Activated T-cell treated with anti-CD3 and anti-CD28 coated beads, Interleukin-2, amount 50 U/mL, for 24 hours (primary cell): ENCODE results near the gene PSMD13.

Source experiments
- DNase-seq: peaks from one replicate; pipeline ENCODE4 v3.0.0-alpha.2; 2020
- H3K27ac Mint-ChIP-seq: 2 replicates; pipeline ENCODE4 v1.8.0; 2020; ENCODE audit warnings: mild to moderate bottlenecking, mixed read lengths
- H3K27me3 Mint-ChIP-seq: 2 replicates; pipeline ENCODE4 v1.8.0; 2020; ENCODE audit warnings: mixed read lengths
- H3K36me3 Mint-ChIP-seq: 2 replicates; pipeline ENCODE4 v1.8.0; 2020; ENCODE audit warnings: low read depth, mixed read lengths
- H3K4me1 Mint-ChIP-seq: 2 replicates; pipeline ENCODE4 v1.8.0; 2020; ENCODE audit warnings: low read depth, mixed read lengths
- H3K4me3 Mint-ChIP-seq: 2 replicates; pipeline ENCODE4 v1.8.0; 2020; ENCODE audit warnings: mild to moderate bottlenecking, moderate library complexity, mixed read lengths
- H3K9me3 Mint-ChIP-seq: 2 replicates; pipeline ENCODE4 v1.8.0; 2020; ENCODE audit warnings: mixed read lengths

PSMD13 gene

GRCh38 chr11:208917-209260 is 27.9 kb upstream of the PSMD13 start:
- Mint-ChIP-seq H3K36me3 (peaks cover 92% of the 10 kb centered on the region), H3K9me3 (no peaks in the 10 kb centered on the region), H3K27me3 (no peaks in the 10 kb centered on the region), H3K27ac (peak overlapping the region; percentile 97), H3K4me1 (peaks cover 46% of the 10 kb centered on the region), H3K4me3 (peak overlapping the region; percentile 99)
- no peak for DNase-seq

DNA sequence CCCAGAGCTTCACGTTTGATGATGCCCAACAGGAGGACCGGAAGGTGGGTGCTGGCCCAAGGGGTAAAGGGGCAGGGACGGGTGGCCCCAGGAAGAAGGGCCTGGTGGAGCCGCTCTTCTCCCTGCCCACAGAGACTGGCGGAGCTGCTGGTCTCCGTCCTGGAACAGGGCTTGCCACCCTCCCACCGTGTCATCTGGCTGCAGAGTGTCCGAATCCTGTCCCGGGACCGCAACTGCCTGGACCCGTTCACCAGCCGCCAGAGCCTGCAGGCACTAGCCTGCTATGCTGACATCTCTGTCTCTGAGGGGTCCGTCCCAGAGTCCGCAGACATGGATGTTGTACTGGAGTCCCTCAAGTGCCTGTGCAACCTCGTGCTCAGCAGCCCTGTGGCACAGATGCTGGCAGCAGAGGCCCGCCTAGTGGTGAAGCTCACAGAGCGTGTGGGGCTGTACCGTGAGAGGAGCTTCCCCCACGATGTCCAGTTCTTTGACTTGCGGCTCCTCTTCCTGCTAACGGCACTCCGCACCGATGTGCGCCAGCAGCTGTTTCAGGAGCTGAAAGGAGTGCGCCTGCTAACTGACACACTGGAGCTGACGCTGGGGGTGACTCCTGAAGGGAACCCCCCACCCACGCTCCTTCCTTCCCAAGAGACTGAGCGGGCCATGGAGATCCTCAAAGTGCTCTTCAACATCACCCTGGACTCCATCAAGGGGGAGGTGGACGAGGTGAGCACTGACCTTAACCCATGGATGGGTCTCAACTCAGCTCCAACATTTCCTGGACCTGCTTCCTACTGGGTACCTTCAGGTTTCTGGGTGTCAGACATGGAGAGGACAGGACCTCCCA is 27.3 kb upstream of the PSMD13 start:
- no peak for DNase-seq
- Mint-ChIP-seq H3K4me3 (peak overlapping the region; percentile 99), H3K4me1 (peaks cover 40% of the 10 kb centered on the region), H3K27ac (peak overlapping the region; percentile 97), H3K9me3 (no peaks in the 10 kb centered on the region), H3K36me3 (peaks cover 92% of the 10 kb centered on the region), H3K27me3 (no peaks in the 10 kb centered on the region)

DNA sequence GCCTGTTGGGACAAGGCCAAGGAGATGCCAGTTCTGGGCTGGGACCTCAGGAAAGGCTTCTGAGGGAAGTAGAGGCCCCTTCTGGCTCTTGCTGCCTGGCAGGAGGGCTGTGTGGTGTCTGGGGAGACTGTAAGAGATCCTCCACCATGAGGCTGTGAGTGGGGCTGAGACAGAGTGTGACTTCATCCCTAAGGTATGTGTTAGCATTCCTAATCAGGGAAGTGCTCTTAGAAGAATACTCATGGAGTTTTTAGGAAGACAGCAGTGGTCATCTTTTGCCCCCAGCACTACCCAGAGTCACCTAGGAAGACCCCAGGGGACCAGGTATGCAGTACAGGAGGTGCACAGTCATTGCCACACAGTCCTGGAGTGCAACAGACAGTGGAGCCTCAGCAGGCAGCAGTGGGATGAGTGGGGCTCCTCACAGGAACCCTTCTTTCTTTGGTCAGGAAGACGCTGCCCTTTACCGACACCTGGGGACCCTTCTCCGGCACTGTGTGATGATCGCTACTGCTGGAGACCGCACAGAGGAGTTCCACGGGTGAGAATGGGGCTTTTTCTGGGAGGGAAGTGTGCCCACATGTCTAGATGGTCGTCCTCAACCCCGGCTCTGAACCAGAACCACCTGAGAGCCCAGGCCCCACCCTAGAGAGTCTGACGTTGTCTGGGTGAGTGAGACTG is 26.5 kb upstream of the PSMD13 start:
- peak overlapping the region; percentile 99 for H3K4me3 Mint-ChIP-seq
- H3K9me3 Mint-ChIP-seq, result no peaks in the 10 kb centered on the region
- peak overlapping the region; percentile 97 for H3K27ac Mint-ChIP-seq
- H3K36me3 Mint-ChIP-seq, result peaks cover 92% of the 10 kb centered on the region
- no peaks in the 10 kb centered on the region for H3K27me3 Mint-ChIP-seq
- DNase-seq, result no peak
- peaks cover 34% of the 10 kb centered on the region for H3K4me1 Mint-ChIP-seq

GRCh38 chr11:210803-211180 is 26.0 kb upstream of the PSMD13 start:
- Mint-ChIP-seq H3K27ac (peak overlapping the region; percentile 97), H3K36me3 (peaks cover 92% of the 10 kb centered on the region), H3K9me3 (no peaks in the 10 kb centered on the region), H3K4me1 (peaks cover 29% of the 10 kb centered on the region), H3K27me3 (no peaks in the 10 kb centered on the region), H3K4me3 (peak overlapping the region; percentile 47)
- no peak for DNase-seq

- peaks cover 92% of the 10 kb centered on the region for H3K36me3 Mint-ChIP-seq
- DNase-seq, result no peak
- H3K4me3 Mint-ChIP-seq, result no peak overlapping the region
- H3K27ac Mint-ChIP-seq, result peak overlapping the region; percentile 97
- no peaks in the 10 kb centered on the region for H3K9me3 Mint-ChIP-seq
- H3K4me1 Mint-ChIP-seq, result peaks cover 24% of the 10 kb centered on the region
- no peaks in the 10 kb centered on the region for H3K27me3 Mint-ChIP-seq
These were observed 25.5 kb upstream of the PSMD13 start for GRCh38 chr11:211295-211694.

GRCh38 chr11:211741-212140 is 25.0 kb upstream of the PSMD13 start:
- Mint-ChIP-seq H3K27me3 (no peaks in the 10 kb centered on the region), H3K4me1 (peaks cover 23% of the 10 kb centered on the region), H3K27ac (peak overlapping the region; percentile 97), H3K9me3 (no peaks in the 10 kb centered on the region), H3K4me3 (no peak overlapping the region), H3K36me3 (peaks cover 90% of the 10 kb centered on the region)
- no peak for DNase-seq

DNA sequence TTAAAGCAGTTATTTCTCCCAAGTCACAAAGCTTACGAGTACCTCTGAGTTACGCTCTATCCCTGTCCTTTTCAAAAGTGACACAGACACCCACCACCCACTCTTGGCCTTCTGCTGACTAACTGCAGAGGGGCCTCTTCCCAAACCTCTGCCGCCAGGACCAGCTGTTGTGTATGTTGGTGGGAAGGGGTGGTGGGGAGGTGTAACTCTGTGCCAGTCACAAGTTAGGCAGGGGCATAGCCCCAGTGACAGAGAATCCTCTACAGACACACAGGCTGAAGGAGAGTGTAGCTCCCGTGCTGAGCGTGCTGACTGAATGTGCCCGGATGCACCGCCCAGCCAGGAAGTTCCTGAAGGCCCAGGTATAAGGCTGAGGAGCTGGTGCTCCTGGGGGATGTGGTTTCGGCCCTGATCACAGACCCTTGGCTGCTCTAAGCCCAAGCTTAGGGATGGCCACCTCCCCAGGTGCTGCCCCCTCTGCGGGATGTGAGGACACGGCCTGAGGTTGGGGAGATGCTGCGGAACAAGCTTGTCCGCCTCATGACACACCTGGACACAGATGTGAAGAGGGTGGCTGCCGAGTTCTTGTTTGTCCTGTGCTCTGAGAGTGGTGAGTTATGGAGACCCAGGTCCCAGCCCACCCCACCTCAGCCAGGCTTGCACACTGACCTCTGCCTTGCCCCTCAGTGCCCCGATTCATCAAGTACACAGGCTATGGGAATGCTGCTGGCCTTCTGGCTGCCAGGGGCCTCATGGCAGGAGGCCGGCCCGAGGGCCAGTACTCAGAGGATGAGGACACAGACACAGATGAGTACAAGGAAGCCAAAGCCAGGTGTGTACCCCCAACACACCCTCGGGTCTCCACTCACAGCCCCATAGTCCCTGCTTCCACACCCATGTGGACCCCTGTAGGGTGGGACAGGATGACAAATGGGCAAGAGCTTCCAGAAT is 24.4 kb upstream of the PSMD13 start:
- Mint-ChIP-seq H3K4me1 (peaks cover 26% of the 10 kb centered on the region), H3K4me3 (no peak overlapping the region), H3K9me3 (no peaks in the 10 kb centered on the region), H3K36me3 (peaks cover 89% of the 10 kb centered on the region), H3K27ac (peak overlapping the region; percentile 97), H3K27me3 (no peaks in the 10 kb centered on the region)
- DNase-seq, result no peak

DNA sequence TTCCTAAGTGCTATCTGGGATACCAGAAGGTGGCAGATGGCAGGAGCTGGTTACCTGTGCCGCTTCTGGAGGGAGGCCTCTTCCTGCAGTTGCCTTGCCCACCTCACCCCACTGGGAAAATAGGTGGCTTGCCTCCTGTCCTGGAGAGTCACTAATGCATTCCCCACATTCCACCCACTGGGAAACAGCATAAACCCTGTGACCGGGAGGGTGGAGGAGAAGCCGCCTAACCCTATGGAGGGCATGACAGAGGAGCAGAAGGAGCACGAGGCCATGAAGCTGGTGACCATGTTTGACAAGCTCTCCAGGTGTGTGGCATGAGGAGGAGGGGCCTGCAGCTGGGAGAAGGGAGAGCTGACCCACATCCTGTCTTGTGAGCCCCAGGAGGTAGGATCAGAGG is 23.7 kb upstream of the PSMD13 start:
- peaks cover 84% of the 10 kb centered on the region for H3K36me3 Mint-ChIP-seq
- H3K27ac Mint-ChIP-seq, result no peak overlapping the region
- DNase-seq, result no peak
- H3K4me1 Mint-ChIP-seq, result peaks cover 33% of the 10 kb centered on the region
- H3K27me3 Mint-ChIP-seq, result no peaks in the 10 kb centered on the region
- no peaks in the 10 kb centered on the region for H3K9me3 Mint-ChIP-seq
- no peak overlapping the region for H3K4me3 Mint-ChIP-seq

- Mint-ChIP-seq H3K27me3 (no peaks in the 10 kb centered on the region), H3K9me3 (no peaks in the 10 kb centered on the region), H3K27ac (peak overlapping the region; percentile 76), H3K4me1 (peaks cover 33% of the 10 kb centered on the region), H3K36me3 (peaks cover 78% of the 10 kb centered on the region), H3K4me3 (no peak overlapping the region)
- DNase-seq, result no peak
These were observed 22.7 kb upstream of the PSMD13 start for GRCh38 chr11:214083-214482.

- H3K4me1 Mint-ChIP-seq, result peaks cover 19% of the 10 kb centered on the region
- no peak overlapping the region for H3K4me3 Mint-ChIP-seq
- no peak for DNase-seq
- peaks cover 67% of the 10 kb centered on the region for H3K36me3 Mint-ChIP-seq
- H3K9me3 Mint-ChIP-seq, result no peaks in the 10 kb centered on the region
- H3K27me3 Mint-ChIP-seq, result no peaks in the 10 kb centered on the region
- peak overlapping the region; percentile 76 for H3K27ac Mint-ChIP-seq
These were observed 21.2 kb upstream of the PSMD13 start for GRCh38 chr11:215581-216037.

GRCh38 chr11:216081-216974 is 20.4 kb upstream of the PSMD13 start:
- Mint-ChIP-seq H3K27ac (peak overlapping the region; percentile 76), H3K9me3 (no peaks in the 10 kb centered on the region), H3K27me3 (no peaks in the 10 kb centered on the region), H3K4me1 (peaks cover 13% of the 10 kb centered on the region), H3K4me3 (no peak overlapping the region), H3K36me3 (peaks cover 60% of the 10 kb centered on the region)
- DNase-seq, result no peak

DNA sequence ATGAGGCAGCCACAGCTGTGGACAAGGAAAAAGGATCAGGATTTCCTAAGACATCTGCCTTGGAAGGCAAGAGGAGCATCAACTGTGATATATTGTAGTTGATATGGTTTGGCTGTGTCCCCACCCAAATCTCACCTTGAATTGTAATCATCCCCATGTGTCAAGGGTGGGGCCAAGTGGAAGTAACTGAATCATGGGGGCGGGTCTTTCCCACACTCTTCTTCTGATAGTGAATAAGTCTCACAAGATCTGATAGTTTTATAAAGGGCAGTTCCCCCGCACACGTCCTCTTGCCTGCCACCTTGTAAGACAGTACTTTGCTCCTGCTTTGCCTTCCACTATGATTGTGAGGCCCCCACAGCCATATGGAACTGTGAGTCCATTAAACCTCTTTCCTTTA is 19.1 kb upstream of the PSMD13 start:
- peak overlapping the region; percentile 76 for H3K27ac Mint-ChIP-seq
- H3K4me3 Mint-ChIP-seq, result no peak overlapping the region
- peaks cover 54% of the 10 kb centered on the region for H3K36me3 Mint-ChIP-seq
- no peaks in the 10 kb centered on the region for H3K9me3 Mint-ChIP-seq
- peaks cover 9% of the 10 kb centered on the region for H3K4me1 Mint-ChIP-seq
- H3K27me3 Mint-ChIP-seq, result no peaks in the 10 kb centered on the region
- DNase-seq, result no peak

DNA sequence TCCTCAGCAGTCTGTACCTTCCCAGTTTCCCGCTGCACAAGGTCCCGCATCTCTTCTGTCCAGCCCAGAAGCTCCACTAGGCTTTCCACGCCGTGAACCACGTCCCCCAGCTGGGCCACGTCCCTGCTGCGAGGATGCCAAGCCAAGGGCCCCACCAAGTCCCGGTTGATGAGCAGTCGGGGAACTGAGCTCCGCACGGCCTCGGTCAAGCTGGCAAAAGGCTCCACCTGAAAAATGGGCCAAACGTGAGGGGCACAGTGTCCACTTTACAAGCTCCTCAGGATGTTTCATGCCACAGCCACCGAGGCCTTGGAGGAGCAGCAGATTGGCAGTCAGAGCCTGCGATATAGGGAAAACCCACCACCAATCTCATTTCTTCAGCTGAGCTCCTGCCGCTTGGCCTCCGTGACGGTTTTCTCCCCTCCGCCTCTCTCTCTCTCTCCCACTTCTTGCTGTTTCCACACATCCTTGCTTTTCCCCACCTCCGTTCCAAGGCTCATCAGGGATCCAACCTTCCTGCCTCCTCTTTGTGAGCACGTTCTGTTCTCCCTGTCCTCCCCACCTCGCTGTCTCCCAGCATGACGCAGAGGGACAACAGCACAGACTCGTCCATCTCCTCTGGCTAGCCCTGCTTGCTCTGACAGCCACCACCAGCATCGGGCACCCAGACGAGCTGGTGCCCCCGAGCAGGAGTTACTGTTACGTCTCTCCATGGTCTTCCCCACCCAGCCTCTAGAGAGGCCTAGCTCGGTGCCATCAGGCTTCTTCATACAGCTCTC is 17.8 kb upstream of the PSMD13 start:
- Mint-ChIP-seq H3K9me3 (no peaks in the 10 kb centered on the region), H3K36me3 (peaks cover 46% of the 10 kb centered on the region), H3K4me3 (no peak overlapping the region), H3K27me3 (no peaks in the 10 kb centered on the region), H3K4me1 (peaks cover 9% of the 10 kb centered on the region), H3K27ac (no peak overlapping the region)
- no peak for DNase-seq
